ENCODE results near the gene TAX1BP3. TPM values are rescaled to one million over a fixed set of nuclear protein-coding genes. Genes with fewer than 3 reads are reported as not detected.

TAX1BP3 gene
- total and polyA plus RNA-seq, 9 of the 15 experiments (the other 6 are each of a cell fraction or from before 2014, with no cell fraction given) = 0.99 to 14.5 (median 6.2) TPM

- Histone ChIP-seq H3K9me3 (replicated peaks; ENCODE audit: control insufficient read depth, insufficient read depth, low read depth, low read length) (no peaks in the 10 kb centered on the region), H3K4me1 (replicated peaks in 1 of 2; ENCODE audit: control insufficient read depth in 2 of 2, insufficient read depth in 2 of 2, low read length in 2 of 2) (peaks cover 0 to 23% of the 10 kb centered on the region in 2 experiments; a peak in 2 of 5 replicates), H4K20me1 (replicated peaks; ENCODE audit: control insufficient read depth, insufficient read depth, low read length) (no peaks in the 10 kb centered on the region), H3K4me2 (ENCODE audit: insufficient read depth, low read length) (no peak overlapping the region), H3K9ac (ENCODE audit: insufficient read depth in 1 of 2, low read depth in 2 of 2, low read length in 2 of 2) (no peak overlapping the region), H3K9me1 (ENCODE audit: control insufficient read depth, insufficient read depth, low read length) (no peaks in the 10 kb centered on the region), H3K27me3 (ENCODE audit: control insufficient read depth in 2 of 2, insufficient read depth in 2 of 2, low read length in 2 of 2) (peaks cover 0 to 17% of the 10 kb centered on the region in 2 experiments; a peak in 2 of 5 replicates), H3K79me2 (ENCODE audit: control insufficient read depth, insufficient read depth, low read length) (no peaks in the 10 kb centered on the region), H2AFZ (ENCODE audit: low read depth, low read length) (no peak overlapping the region), H3K27ac (ENCODE audit: extremely low read depth, low read depth, low read length) (no peak overlapping the region), H3K36me3 (ENCODE audit: control insufficient read depth, insufficient read depth, low read length) (no peaks in the 10 kb centered on the region), H3K4me3 (no peak overlapping the region)
- FAIRE-seq (no peak), ATAC-seq (no peak), DNase-seq (ENCODE audit: extremely low read depth in 1 of 4, low spot score in 3 of 4) (no peak)
- ChIA-PET CTCF (ENCODE audit: low intra/inter-chr PET ratio) (no interaction called here), POLR2A (no interaction called here)
- intact Hi-C loops (cut with micrococcal nuclease) = loop anchor here (10.0 kb wide), 1 partner anchor 636 kb away; no protein-coding TSS in a partner anchor
- BruUV-seq (replicated peaks) = no TSS peak
- no peak for TF ChIP-seq SAP30 (IDR thresholded peaks at IDR 0.05; ENCODE audit: borderline replicate concordance, insufficient read depth, low read depth, low read length, poor library complexity, severe bottlenecking)
- WGBS (ENCODE audit: insufficient coverage, low coverage, missing lambda C conversion rate) = 26% methylated on average over 6 of the region's 12 CpGs
- in situ Hi-C loops (cut with MboI) = loop anchor here (5.0 kb wide), 1 partner anchor 51 kb away; no protein-coding TSS in a partner anchor
Observed at GRCh38 chr17:3681057-3681456, 12.7 kb upstream of the TAX1BP3 start.

- Histone ChIP-seq H3K9me3 (replicated peaks; ENCODE audit: control insufficient read depth, insufficient read depth, low read depth, low read length) (no peaks in the 10 kb centered on the region), H3K9ac (ENCODE audit: insufficient read depth in 1 of 2, low read depth in 2 of 2, low read length in 2 of 2) (no peak overlapping the region), H3K4me1 (replicated peaks in 1 of 2; ENCODE audit: control insufficient read depth in 2 of 2, insufficient read depth in 2 of 2, low read length in 2 of 2) (peaks cover 0 to 20% of the 10 kb centered on the region in 2 experiments; a peak in 2 of 5 replicates), H3K9me1 (ENCODE audit: control insufficient read depth, insufficient read depth, low read length) (no peaks in the 10 kb centered on the region), H3K36me3 (ENCODE audit: control insufficient read depth, insufficient read depth, low read length) (no peaks in the 10 kb centered on the region), H3K4me3 (no peak overlapping the region), H2AFZ (ENCODE audit: low read depth, low read length) (no peak overlapping the region), H3K27me3 (ENCODE audit: control insufficient read depth in 2 of 2, insufficient read depth in 2 of 2, low read length in 2 of 2) (peaks cover 0 to 17% of the 10 kb centered on the region in 2 experiments; a peak in 2 of 5 replicates), H4K20me1 (replicated peaks; ENCODE audit: control insufficient read depth, insufficient read depth, low read length) (no peaks in the 10 kb centered on the region), H3K4me2 (ENCODE audit: insufficient read depth, low read length) (no peak overlapping the region), H3K79me2 (ENCODE audit: control insufficient read depth, insufficient read depth, low read length) (no peaks in the 10 kb centered on the region), H3K27ac (ENCODE audit: extremely low read depth, low read depth, low read length) (no peak overlapping the region)
- DNase-seq (ENCODE audit: extremely low read depth in 1 of 4, low spot score in 3 of 4) (no peak), ATAC-seq (no peak), FAIRE-seq (no peak)
- intact Hi-C loops (cut with micrococcal nuclease) (loop anchor here (10.0 kb wide), 1 partner anchor 635 kb away; no protein-coding TSS in a partner anchor), in situ Hi-C loops (cut with MboI) (loop anchor here (5.0 kb wide), 1 partner anchor 53 kb away; no protein-coding TSS in a partner anchor)
- POLR2A ChIA-PET = interaction anchor here (0.7 to 1.0 kb wide), 3 partner anchors 11 to 482 kb away, joined by 4 read pairs; no protein-coding TSS in a partner anchor
- CTCF ChIA-PET (ENCODE audit: low intra/inter-chr PET ratio) = no interaction called here
- WGBS (ENCODE audit: insufficient coverage, low coverage, missing lambda C conversion rate) = 10% methylated on average over 8 of the region's 20 CpGs
- BruUV-seq (replicated peaks) = no TSS peak
- TF ChIP-seq ZFP91 (CRISPR knock-in tag; IDR thresholded peaks at IDR 0.05) (no peak), ZNF263 (CRISPR knock-in tag; IDR thresholded peaks at IDR 0.05; ENCODE audit: borderline replicate concordance) (peak; percentile 91), MXD1 (CRISPR knock-in tag; IDR thresholded peaks at IDR 0.05; ENCODE audit: borderline replicate concordance, poor library complexity, severe bottlenecking) (no peak), KLF16 (IDR thresholded peaks at IDR 0.05) (no peak), ETS2 (tag; IDR thresholded peaks at IDR 0.05; ENCODE audit: borderline replicate concordance, poor library complexity, severe bottlenecking) (no peak), STAT5A (IDR thresholded peaks at IDR 0.05; ENCODE audit: borderline replicate concordance, low read length) (no peak), TAF15 (IDR thresholded peaks at IDR 0.05; ENCODE audit: low read depth, low read length) (no peak), XRCC4 (IDR thresholded peaks at IDR 0.05; ENCODE audit: extremely low read depth, insufficient read depth, insufficient read length) (no peak)
Observed at GRCh38 chr17:3679531-3680126, 11.3 kb upstream of the TAX1BP3 start.

Measured in K562 (cell line).